Stimulated activated CD4-positive, alpha-beta T cell treated with anti-CD3 and anti-CD28 coated beads, Interleukin-2, amount 100 ng/mL, for 24 hours (primary cell): ENCODE results near the gene IMMP2L.

Experiments used
- DNase-seq, 2 donors: peaks; one replicate each; pipeline ENCODE4 v3.0.0-alpha.2; 2020

Gene IMMP2L

GRCh38 chr7:110767550-110768110, 794.7 kb downstream of the IMMP2L start:
- DNase-seq: no peak

GRCh38 chr7:110766864-110767263, 795.4 kb downstream of the IMMP2L start:
- DNase-seq: no peak

- DNase-seq: no peak
Measured at GRCh38 chr7:110764852-110765251, 797.4 kb downstream of the IMMP2L start.

GRCh38 chr7:110762546-110763225, 799.6 kb downstream of the IMMP2L start:
- no peak for DNase-seq

- DNase-seq: no peak
Measured at GRCh38 chr7:110760341-110760740, 802.0 kb downstream of the IMMP2L start.

- DNase-seq: no peak
Measured at GRCh38 chr7:110759069-110759468, 803.2 kb downstream of the IMMP2L start.

GRCh38 chr7:110754649-110755048, 807.6 kb downstream of the IMMP2L start:
- no peak for DNase-seq

- DNase-seq: no peak
Measured at GRCh38 chr7:110750931-110751605, 811.2 kb downstream of the IMMP2L start.

- DNase-seq: no peak
Measured at GRCh38 chr7:110733221-110733620, 829.1 kb downstream of the IMMP2L start.

- no peak for DNase-seq
Measured at GRCh38 chr7:110724811-110725210, 837.5 kb downstream of the IMMP2L start.

GRCh38 chr7:110721395-110721794, 840.9 kb downstream of the IMMP2L start:
- no peak for DNase-seq

GRCh38 chr7:110720626-110721025, 841.7 kb downstream of the IMMP2L start:
- no peak for DNase-seq

- DNase-seq: no peak
Measured at GRCh38 chr7:110719741-110720140, 842.6 kb downstream of the IMMP2L start.

- DNase-seq: no peak
Measured at GRCh38 chr7:110718503-110719205, 843.6 kb downstream of the IMMP2L start.

GRCh38 chr7:110704225-110704624, 858.1 kb downstream of the IMMP2L start:
- no peak for DNase-seq

GRCh38 chr7:110698576-110698975, 863.7 kb downstream of the IMMP2L start:
- DNase-seq: no peak

GRCh38 chr7:110693344-110693743, 868.9 kb downstream of the IMMP2L start:
- DNase-seq: no peak

GRCh38 chr7:110688908-110689307, 873.4 kb downstream of the IMMP2L start:
- no peak for DNase-seq

- DNase-seq: no peak
Measured at GRCh38 chr7:110685899-110686298, 876.4 kb downstream of the IMMP2L start.

GRCh38 chr7:110681941-110682340, 880.4 kb downstream of the IMMP2L start:
- DNase-seq: no peak

- DNase-seq: no peak
Measured at GRCh38 chr7:110677405-110677804, 884.9 kb downstream of the IMMP2L start.

- no peak for DNase-seq
Measured at GRCh38 chr7:110676785-110677184, 885.5 kb downstream of the IMMP2L start.

GRCh38 chr7:110675383-110676103, 886.7 kb downstream of the IMMP2L start:
- no peak for DNase-seq
